K562 (cell line): ENCODE results near the gene FSCN2. TPM values are rescaled to one million over a fixed set of nuclear protein-coding genes. Genes with fewer than 3 reads are reported as not detected.

Experiments used
- ATAC-seq: fragments of 200-7000 bp; cut with Tn5 transposase; 3 replicates; pipeline ENCODE4 v1.9.1; 2020; ENCODE audit warnings: moderate library complexity
- BruUV-seq: library from RNA; stranded (reverse); fragments of 400-500 nt; replicated peaks from 2 replicates; lab custom pipeline; 2021; lab: Mats Ljungman, UMichigan
- CTCF ChIA-PET: fragments of 300-600 bp; formaldehyde crosslinking; extraction: SDS; loops from one replicate; lab custom pipeline; 2021; ENCODE audit warnings: low intra/inter-chr PET ratio; lab: Yijun Ruan, JAX
- POLR2A ChIA-PET: fragments of 300-600, 350-650 bp; sonication (Branson Sonifier 250); formaldehyde crosslinking; extraction: SDS; loops from one replicate; lab custom pipeline; 2021; ENCODE audit warnings: antibody characterized with exemption, inconsistent platforms; lab: Yijun Ruan, JAX
- DNase-seq, 4 experiments: peaks; one replicate each; pipeline versions ENCODE4 v3.0.0 to v3.0.0-alpha.2; 2011 to 2018; ENCODE audit warnings: low spot score in 3 of 4, mixed read lengths in 3 of 4; ENCODE audit errors: extremely low read depth in 1 of 4
- FAIRE-seq: peaks from 2 replicates; lab custom pipeline; 2011; peaks lifted over from hg19 to GRCh38; lab: Jason Lieb, UNC
- H2AFZ ChIP-seq: 2 replicates; pipeline ENCODE4 v1.6.0; 2011; ENCODE audit warnings: low read depth, low read length, control low read depth, inconsistent platforms
- H3K27ac ChIP-seq: fragments of 200-600 bp; 3 replicates; pipeline ENCODE4 v1.8.0; 2011; ENCODE audit warnings: low read depth, mild to moderate bottlenecking, control low read depth, inconsistent platforms, low read length, moderate library complexity, mixed read lengths; ENCODE audit errors: extremely low read depth
- H3K27me3 ChIP-seq, 2 experiments: fragments of 300-600 bp in 1 of 2; 2 replicates in 1 of 2; 3 replicates in 1 of 2; pipeline versions ENCODE4 v1.6.0 to v1.8.0; 2011; ENCODE audit warnings: inconsistent platforms in 2 of 2, low read length in 2 of 2, mild to moderate bottlenecking in 1 of 2, mixed read lengths in 1 of 2, moderate library complexity in 1 of 2; ENCODE audit not compliant: control insufficient read depth in 2 of 2, insufficient read depth in 2 of 2
- H3K36me3 ChIP-seq: fragments of 300-600 bp; 3 replicates; pipeline ENCODE4 v1.8.0; 2011; ENCODE audit warnings: mild to moderate bottlenecking, low read length, inconsistent platforms; ENCODE audit not compliant: control insufficient read depth, insufficient read depth
- H3K4me1 ChIP-seq, 2 experiments: fragments of 200-600 bp in 1 of 2; replicated peaks in 1 of 2; 2 replicates in 1 of 2; 3 replicates in 1 of 2; pipeline versions ENCODE4 v1.5.1 to v1.8.0; 2011; ENCODE audit warnings: inconsistent platforms in 2 of 2, low read length in 2 of 2, mild to moderate bottlenecking in 1 of 2, mixed read lengths in 1 of 2, moderate library complexity in 1 of 2; ENCODE audit not compliant: control insufficient read depth in 2 of 2, insufficient read depth in 2 of 2
- H3K4me2 ChIP-seq: 2 replicates; pipeline ENCODE4 v1.6.1; 2011; ENCODE audit warnings: low read length, control low read depth, inconsistent platforms, mixed read lengths; ENCODE audit not compliant: insufficient read depth
- H3K4me3 ChIP-seq: fragments of 200-600 bp; sonication (generic), shearing (Covaris generic); 2 replicates; pipeline ENCODE4 v1.5.1; 2016; ENCODE audit warnings: control low read depth, inconsistent platforms
- H3K79me2 ChIP-seq: fragments of 200-600 bp; 3 replicates; pipeline ENCODE4 v1.8.0; 2011; ENCODE audit warnings: low read length, inconsistent platforms; ENCODE audit not compliant: control insufficient read depth, insufficient read depth
- H3K9ac ChIP-seq, 2 experiments: 2 replicates each; pipeline versions ENCODE4 v1.6.0 to v1.6.1; 2011; ENCODE audit warnings: low read depth in 2 of 2, low read length in 2 of 2, control low read depth in 1 of 2, inconsistent platforms in 1 of 2, mild to moderate bottlenecking in 1 of 2, mixed read lengths in 1 of 2; ENCODE audit not compliant: insufficient read depth in 1 of 2
- H3K9me1 ChIP-seq: one replicate; pipeline ENCODE4 v1.6.0; 2011; ENCODE audit warnings: inconsistent platforms, mild to moderate bottlenecking, low read length, moderate library complexity; ENCODE audit not compliant: control insufficient read depth, insufficient read depth
- H3K9me3 ChIP-seq: replicated peaks from 2 replicates; pipeline ENCODE4 v1.5.1; 2011; ENCODE audit warnings: low read depth, low read length, inconsistent platforms; ENCODE audit not compliant: control insufficient read depth, insufficient read depth
- H4K20me1 ChIP-seq: replicated peaks from 2 replicates; pipeline ENCODE4 v1.6.1; 2011; ENCODE audit warnings: low read length, inconsistent platforms, mixed read lengths; ENCODE audit not compliant: control insufficient read depth, insufficient read depth
- ARID2 ChIP-seq: fragments of 450-650 bp; IDR thresholded peaks from 2 replicates; pipeline ENCODE4 v1.6.1; 2017; ENCODE audit warnings: antibody characterized with exemption, mild to moderate bottlenecking
- PCBP1 ChIP-seq: fragments of 200-400 bp; formaldehyde crosslinking; IDR thresholded peaks from 2 replicates; pipeline ENCODE4 v1.6.1; 2018; ENCODE audit warnings: mild to moderate bottlenecking, low read depth, low read length; ENCODE audit not compliant: poor library complexity, severe bottlenecking
- POLR2A ChIP-seq: fragments of 450-650 bp; conservative IDR thresholded peaks from 2 replicates; pipeline ENCODE4 v1.6.1; 2016
- POLR2AphosphoS2 ChIP-seq: IDR thresholded peaks from 2 replicates; pipeline ENCODE4 v1.6.1; 2012; ENCODE audit warnings: low read length, improper control_type of control experiment
- SAP30 ChIP-seq: fragments of 200-600 bp; sonication (generic); IDR thresholded peaks from 2 replicates; pipeline ENCODE4 v1.6.1; 2012; ENCODE audit warnings: borderline replicate concordance, low read depth, mild to moderate bottlenecking, moderate library complexity, low read length, control low read depth, inconsistent platforms; ENCODE audit not compliant: insufficient read depth, poor library complexity, severe bottlenecking
- STAG1 ChIP-seq: sonication (generic); formaldehyde crosslinking; IDR thresholded peaks from 2 replicates; pipeline ENCODE4 v1.5.0; 2020; ENCODE audit warnings: missing genetic modification reagents, borderline replicate concordance
- SUPT5H ChIP-seq: fragments of 450-650 bp; IDR thresholded peaks from 2 replicates; pipeline ENCODE4 v1.6.1; 2016
- XRCC5 ChIP-seq: fragments of 200-400 bp; formaldehyde crosslinking; IDR thresholded peaks from 2 replicates; pipeline ENCODE4 v1.6.1; 2017; ENCODE audit warnings: low read depth, mild to moderate bottlenecking, low read length
- WGBS: fragments of 100-300 bp; shearing (Covaris generic); methylation state at CpG from one replicate; pipeline ENCODE4 v1.1.6; 2016; ENCODE audit warnings: low coverage, mixed read lengths; ENCODE audit not compliant: insufficient coverage; ENCODE audit errors: missing lambda C conversion rate; 5-methylcytosine and 5-hydroxymethylcytosine counted together
- in situ Hi-C: fragments of 300-500 bp; cut with MboI; formaldehyde crosslinking; loops from 4 replicates; pipeline ENCODE4 v1.15.0; 2018; ENCODE audit warnings: inconsistent platforms, mixed read lengths
- intact Hi-C: fragments of 100-400 bp; cut with micrococcal nuclease; formaldehyde crosslinking; loops from 2 replicates; pipeline ENCODE4 v1.14.2; 2022
- polyA plus RNA-seq, 8 experiments: library from polyadenylated mRNA; depleted of rRNA in 4 of 8; stranded (reverse) in 5 of 8; unstranded in 3 of 8; fragments of >200 nt; fragmentation: Nextera tagmentation in 2 of 8; fragmentation: Illumina TruSeq in 1 of 8; extraction: Ambion mirVana in 2 of 8; extraction: Trizol in 1 of 8; gene quantifications; 2 replicates each; pipeline versions ENCODE4 v1.2.1 to v1.2.3, GENCODE V29; 2011 to 2014; ENCODE audit warnings: inconsistent platforms in 1 of 8, missing spikeins in 1 of 8
- total RNA-seq, 7 experiments: library from RNA; depleted of rRNA in 6 of 7; stranded (reverse); fragments of >200 nt in 6 of 7; fragmentation: Illumina TruSeq in 2 of 7; extraction: Trizol in 2 of 7; gene quantifications; 2 replicates each; pipeline versions ENCODE4 v1.2.1 to v1.2.3, GENCODE V29; 2011 to 2021; ENCODE audit warnings: low replicate concordance in 1 of 7
- TF ChIP-seq, protein P1 (sequence below), 3 experiments: IDR thresholded peaks in 2 of 3; conservative IDR thresholded peaks in 1 of 3; 2 replicates each; pipeline ENCODE4 v1.5.1; 2011 to 2012; ENCODE audit warnings: low read length in 3 of 3, mild to moderate bottlenecking in 3 of 3, control low read depth in 2 of 3, improper control_type of control experiment in 1 of 3, inconsistent platforms in 1 of 3, low read depth in 1 of 3, mixed read lengths in 1 of 3, moderate library complexity in 1 of 3; ENCODE audit not compliant: insufficient read depth in 2 of 3
- TF ChIP-seq, protein P2 (sequence below): fragments of 450-650 bp; IDR thresholded peaks from 2 replicates; pipeline ENCODE4 v1.6.1; 2016
- TF ChIP-seq, protein P3 (sequence below): sonication (generic); formaldehyde crosslinking; IDR thresholded peaks from 2 replicates; pipeline ENCODE4 v1.8.0; 2022; ENCODE audit warnings: mild to moderate bottlenecking, missing genetic modification reagents
- TF ChIP-seq, protein P4 (sequence below): fragments of 450-650 bp; IDR thresholded peaks from 2 replicates; pipeline ENCODE4 v1.6.1; 2016; ENCODE audit warnings: missing biosample characterization, missing genetic modification characterization

Gene FSCN2
- total and polyA plus RNA-seq, 9 of the 15 experiments (the other 6 are each of a cell fraction or from before 2014, with no cell fraction given), result 0.08 TPM; not detected in 8

DNA sequence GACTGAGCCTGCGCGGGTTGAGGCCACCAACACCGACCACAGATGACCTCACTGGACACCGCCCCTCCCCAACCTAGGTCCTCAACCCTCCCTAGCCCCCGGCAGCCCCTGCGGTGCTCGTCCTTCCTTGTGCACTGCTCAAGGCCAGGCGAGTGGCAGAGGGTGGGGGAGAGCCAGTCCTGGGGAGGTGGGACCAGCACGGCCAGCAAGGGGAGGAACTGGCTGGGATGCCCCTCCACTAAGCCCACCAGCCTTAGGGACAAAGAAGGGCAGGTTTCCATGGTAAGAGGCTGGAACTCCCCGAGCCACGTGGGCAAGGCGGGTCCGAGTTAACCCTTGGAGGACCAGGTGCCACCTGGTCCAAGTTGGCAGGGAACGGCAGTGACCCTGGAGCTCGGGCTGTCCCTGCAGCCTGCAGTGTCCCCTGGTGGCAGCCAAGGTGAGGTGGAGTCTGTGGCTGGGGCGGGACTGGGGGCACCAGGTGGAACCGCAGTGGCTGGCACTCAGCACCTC, 9.2 kb downstream of the FSCN2 start (continued):
- TF ChIP-seq, protein P1, sequence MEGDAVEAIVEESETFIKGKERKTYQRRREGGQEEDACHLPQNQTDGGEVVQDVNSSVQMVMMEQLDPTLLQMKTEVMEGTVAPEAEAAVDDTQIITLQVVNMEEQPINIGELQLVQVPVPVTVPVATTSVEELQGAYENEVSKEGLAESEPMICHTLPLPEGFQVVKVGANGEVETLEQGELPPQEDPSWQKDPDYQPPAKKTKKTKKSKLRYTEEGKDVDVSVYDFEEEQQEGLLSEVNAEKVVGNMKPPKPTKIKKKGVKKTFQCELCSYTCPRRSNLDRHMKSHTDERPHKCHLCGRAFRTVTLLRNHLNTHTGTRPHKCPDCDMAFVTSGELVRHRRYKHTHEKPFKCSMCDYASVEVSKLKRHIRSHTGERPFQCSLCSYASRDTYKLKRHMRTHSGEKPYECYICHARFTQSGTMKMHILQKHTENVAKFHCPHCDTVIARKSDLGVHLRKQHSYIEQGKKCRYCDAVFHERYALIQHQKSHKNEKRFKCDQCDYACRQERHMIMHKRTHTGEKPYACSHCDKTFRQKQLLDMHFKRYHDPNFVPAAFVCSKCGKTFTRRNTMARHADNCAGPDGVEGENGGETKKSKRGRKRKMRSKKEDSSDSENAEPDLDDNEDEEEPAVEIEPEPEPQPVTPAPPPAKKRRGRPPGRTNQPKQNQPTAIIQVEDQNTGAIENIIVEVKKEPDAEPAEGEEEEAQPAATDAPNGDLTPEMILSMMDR (IDR thresholded peaks at IDR 0.05 in 2 of 3, conservative IDR thresholded peaks at IDR 0.05 in 1 of 3; ENCODE audit: insufficient read depth in 2 of 3, low read depth in 1 of 3, low read length in 3 of 3), result peak; percentile 55 to 60 (median 58)
- TF ChIP-seq STAG1 (CRISPR knock-in tag) (peak; percentile 82; the same call in 1 of the 2 replicates), PCBP1 (peak; percentile 45), SUPT5H (peak; percentile 20)
- TF ChIP-seq, protein P2, sequence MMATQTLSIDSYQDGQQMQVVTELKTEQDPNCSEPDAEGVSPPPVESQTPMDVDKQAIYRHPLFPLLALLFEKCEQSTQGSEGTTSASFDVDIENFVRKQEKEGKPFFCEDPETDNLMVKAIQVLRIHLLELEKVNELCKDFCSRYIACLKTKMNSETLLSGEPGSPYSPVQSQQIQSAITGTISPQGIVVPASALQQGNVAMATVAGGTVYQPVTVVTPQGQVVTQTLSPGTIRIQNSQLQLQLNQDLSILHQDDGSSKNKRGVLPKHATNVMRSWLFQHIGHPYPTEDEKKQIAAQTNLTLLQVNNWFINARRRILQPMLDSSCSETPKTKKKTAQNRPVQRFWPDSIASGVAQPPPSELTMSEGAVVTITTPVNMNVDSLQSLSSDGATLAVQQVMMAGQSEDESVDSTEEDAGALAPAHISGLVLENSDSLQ, result no peak
- TF ChIP-seq, all 486 proteins: peak for 10

DNA sequence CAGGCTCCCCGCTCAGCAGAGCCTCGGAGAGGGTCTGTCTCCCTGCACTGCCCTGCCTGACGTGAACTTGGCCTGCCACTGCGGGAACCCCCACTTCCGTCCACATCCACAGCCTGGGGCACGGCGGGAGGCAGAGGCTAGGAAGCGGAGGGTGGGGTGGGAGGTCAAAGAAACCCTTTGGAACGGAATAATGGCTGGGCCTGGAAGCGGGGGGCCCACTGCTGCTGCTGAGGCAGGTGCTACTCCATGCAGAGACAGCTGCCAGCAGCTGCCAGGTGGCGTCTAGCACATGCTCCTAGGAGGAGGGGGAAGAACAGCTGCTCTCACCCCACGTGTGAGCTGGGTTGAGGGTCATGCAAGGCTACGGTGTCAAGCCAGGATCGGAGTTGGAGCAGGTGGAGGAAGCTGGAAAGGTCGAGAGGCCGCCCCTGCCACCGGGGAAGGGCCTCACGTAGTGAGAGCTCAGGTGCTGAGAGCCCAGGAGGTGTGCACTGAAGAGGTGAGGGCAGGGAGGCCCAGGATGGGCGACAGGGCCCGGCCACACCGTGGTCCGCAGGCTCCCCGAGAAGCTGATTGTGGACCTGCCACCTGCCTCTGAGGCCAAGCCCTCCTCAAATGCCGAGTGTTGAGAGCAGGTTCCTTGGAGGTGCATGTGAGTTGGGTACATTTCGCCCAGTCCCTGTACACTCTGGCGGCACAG, 9.8 kb downstream of the FSCN2 start:
- in situ Hi-C loops, result no loop called here
- peak overlapping the region in 1 of 2 experiments; percentile 66; a peak in 1 of 4 replicates for H3K9ac ChIP-seq
- peaks cover 0 to 63% of the 10 kb centered on the region in 2 experiments; a peak in 2 of 5 replicates for H3K4me1 ChIP-seq
- no peak overlapping the region for H2AFZ ChIP-seq
- 83% methylated on average over 21 of the region's 26 CpGs for WGBS
- ChIA-PET CTCF (interaction anchor here (1.9 kb wide), 1 partner anchor 285 kb away, joined by 11 read pairs; no protein-coding TSS in a partner anchor), POLR2A (interaction anchor here (0.5 to 4.0 kb wide), 5 partner anchors 9 to 1906 kb away, joined by 3 to 26 read pairs (median 3); partner anchors contain the start of gene FAAP100)
- ATAC-seq (peak; percentile 5; the same call in 1 of the 3 replicates), FAIRE-seq (no peak), DNase-seq (no peak)
- intact Hi-C loops, result no loop called here
- no peaks in the 10 kb centered on the region for H3K79me2 ChIP-seq
- peaks cover 4% of the 10 kb centered on the region for H3K9me1 ChIP-seq
- H3K27me3 ChIP-seq, result no peaks in the 10 kb centered on the region
- peaks cover 13% of the 10 kb centered on the region; the same call in 1 of the 2 replicates for H4K20me1 ChIP-seq
- no peak overlapping the region for H3K4me2 ChIP-seq
- H3K27ac ChIP-seq, result no peak overlapping the region
- H3K4me3 ChIP-seq, result no peak overlapping the region
- BruUV-seq, result no TSS peak
- peaks cover 33% of the 10 kb centered on the region; the same call in 2 of the 3 replicates for H3K36me3 ChIP-seq
- H3K9me3 ChIP-seq, result no peaks in the 10 kb centered on the region
- TF ChIP-seq SAP30, result no peak
- TF ChIP-seq XRCC5, result no peak
- TF ChIP-seq, protein P3, sequence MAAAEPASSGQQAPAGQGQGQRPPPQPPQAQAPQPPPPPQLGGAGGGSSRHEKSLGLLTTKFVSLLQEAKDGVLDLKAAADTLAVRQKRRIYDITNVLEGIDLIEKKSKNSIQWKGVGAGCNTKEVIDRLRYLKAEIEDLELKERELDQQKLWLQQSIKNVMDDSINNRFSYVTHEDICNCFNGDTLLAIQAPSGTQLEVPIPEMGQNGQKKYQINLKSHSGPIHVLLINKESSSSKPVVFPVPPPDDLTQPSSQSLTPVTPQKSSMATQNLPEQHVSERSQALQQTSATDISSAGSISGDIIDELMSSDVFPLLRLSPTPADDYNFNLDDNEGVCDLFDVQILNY (CRISPR knock-in tag), result no peak
- TF ChIP-seq ARID2, result no peak
- peak; percentile 29; the same call in 1 of the 2 replicates for TF ChIP-seq POLR2A
- peak; percentile 14; the same call in 1 of the 2 replicates for TF ChIP-seq POLR2AphosphoS2
- TF ChIP-seq, protein P4, sequence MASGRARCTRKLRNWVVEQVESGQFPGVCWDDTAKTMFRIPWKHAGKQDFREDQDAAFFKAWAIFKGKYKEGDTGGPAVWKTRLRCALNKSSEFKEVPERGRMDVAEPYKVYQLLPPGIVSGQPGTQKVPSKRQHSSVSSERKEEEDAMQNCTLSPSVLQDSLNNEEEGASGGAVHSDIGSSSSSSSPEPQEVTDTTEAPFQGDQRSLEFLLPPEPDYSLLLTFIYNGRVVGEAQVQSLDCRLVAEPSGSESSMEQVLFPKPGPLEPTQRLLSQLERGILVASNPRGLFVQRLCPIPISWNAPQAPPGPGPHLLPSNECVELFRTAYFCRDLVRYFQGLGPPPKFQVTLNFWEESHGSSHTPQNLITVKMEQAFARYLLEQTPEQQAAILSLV (tag), result no peak
